HK-2 (cell line): Measurements from ENCODE around the gene TNFRSF1A.
"Not testable (repeated sequence)": the region's sequence is repeated elsewhere in the genome, so short reads cannot be mapped to it uniquely, and the experiment has no call there.

ENCODE experiments used
- DNase-seq: peaks from one replicate; pipeline ENCODE4 v3.0.0-alpha.2; 2018; ENCODE audit not compliant: unreplicated experiment

TNFRSF1A gene

DNA sequence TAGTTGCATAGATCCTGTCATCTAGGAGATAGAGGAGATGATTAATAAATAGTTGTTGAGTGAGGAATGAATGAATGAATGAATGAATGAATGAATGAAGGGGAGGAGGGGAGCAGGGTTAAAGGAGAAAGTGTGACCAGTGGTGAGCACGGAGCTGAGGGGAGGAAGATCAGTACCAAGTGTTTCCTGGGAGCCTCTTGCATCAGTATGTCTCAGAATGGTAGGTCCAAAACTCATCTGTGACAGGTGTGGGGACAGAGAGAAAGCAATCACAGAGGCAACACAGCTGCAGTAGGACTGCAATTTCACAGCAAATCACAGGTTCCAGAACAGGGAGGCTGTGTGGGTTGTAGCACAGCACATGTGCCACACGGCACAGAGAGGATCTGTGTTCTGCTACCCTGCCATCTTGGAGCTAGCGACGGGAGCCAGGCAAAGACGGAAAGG is 14.5 kb upstream of the TNFRSF1A start:
- no peak for DNase-seq

- DNase-seq = no peak
These were observed 13.9 kb upstream of the TNFRSF1A start for GRCh38 chr12:6355491-6356373.

- no peak for DNase-seq
These were observed 12.9 kb upstream of the TNFRSF1A start for GRCh38 chr12:6354495-6355393.

DNA sequence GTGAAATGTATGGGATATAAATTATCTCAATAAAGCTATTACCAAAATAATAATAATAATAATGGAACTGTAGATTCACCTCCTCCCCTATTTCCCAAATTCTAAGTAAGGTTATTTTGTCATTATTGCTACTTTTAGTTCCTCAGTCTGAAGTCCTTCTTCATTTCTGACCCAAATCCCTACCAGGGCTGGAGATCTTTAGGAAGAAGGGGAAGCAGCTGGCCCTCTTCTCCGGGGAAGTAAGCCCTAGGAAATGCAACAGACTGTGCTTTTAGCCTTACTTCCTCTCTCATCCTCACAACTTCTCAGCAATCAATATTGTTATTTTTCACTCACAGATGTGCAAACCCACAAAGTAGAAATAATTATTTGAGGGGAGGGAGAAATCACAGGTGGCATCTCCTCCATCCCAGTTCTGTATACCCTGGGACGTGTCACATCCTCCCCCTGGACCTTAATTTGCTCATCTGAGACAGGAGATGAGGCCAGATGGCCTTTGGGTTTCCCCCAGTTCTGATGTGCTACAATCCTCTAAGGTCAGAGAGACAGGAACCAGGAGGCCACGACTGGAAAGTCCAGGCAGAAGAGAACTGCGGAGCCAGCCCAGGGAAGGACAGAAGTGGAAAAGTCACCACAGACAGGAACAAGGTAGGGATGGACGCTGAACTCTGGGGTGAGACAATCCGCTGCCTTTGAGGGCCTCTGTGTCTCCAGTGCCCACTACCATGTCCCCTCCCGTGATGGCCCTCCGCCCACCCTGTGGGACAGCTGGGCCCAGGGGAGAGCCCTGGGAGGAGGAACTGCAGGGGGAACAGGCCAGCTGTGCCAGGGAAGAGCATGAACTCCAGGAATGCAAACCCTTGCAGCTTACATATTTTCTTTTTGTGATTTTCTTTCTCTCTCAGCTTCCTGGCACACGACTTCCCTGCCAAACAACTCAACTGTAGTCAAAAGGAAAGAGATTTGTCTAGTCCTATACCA is 10.6 kb upstream of the TNFRSF1A start:
- DNase-seq = no peak

- DNase-seq = no peak
These were observed 9.7 kb upstream of the TNFRSF1A start for GRCh38 chr12:6351622-6352021.

DNA sequence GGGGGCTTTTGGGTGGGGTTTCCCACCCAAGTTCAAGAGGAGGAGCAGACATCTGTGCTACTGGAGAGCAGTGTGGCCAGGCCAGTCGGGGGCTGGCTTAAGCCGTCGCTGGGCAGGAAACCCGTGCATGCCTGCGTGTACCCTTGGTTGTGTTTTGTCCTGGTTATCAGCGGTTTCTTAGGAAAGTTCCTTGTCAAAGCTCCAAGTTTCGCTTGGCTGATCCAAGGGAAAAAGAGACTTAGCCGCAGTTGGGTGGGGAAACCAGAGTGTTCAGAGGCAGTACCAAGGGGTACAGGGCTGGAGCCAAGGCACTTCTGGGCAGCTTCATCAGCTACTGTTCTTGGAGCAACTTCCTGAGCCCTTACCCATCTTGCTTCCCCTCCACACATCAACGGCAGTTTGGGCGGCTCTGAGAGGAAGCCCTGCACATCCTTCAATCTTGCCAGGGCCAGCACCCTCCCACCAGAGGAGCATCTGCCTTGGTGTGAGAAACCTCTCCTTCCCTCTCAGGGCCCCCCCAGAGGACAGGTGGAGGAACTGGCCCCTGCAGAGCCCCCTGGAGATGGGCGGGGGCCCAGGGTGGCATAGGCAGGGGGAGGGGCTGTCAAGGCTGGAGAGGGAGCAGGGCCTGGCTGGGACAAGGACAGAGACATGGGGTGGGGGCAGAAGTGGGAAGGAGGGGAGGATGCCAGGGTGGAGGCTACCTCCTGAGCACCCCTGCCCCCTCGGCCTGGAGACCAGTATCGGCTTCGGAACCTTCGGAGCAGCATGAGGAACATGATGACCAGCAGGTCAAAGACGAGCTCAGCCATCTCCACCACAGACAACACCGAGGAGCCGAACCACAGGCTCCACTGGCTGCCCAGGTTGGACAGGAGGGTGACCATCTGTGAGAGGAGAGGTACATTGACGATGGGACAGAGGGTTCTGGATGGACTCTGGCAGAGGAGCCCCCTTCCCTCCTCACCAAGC is 5.8 kb upstream of the TNFRSF1A start:
- DNase-seq = no peak

DNA sequence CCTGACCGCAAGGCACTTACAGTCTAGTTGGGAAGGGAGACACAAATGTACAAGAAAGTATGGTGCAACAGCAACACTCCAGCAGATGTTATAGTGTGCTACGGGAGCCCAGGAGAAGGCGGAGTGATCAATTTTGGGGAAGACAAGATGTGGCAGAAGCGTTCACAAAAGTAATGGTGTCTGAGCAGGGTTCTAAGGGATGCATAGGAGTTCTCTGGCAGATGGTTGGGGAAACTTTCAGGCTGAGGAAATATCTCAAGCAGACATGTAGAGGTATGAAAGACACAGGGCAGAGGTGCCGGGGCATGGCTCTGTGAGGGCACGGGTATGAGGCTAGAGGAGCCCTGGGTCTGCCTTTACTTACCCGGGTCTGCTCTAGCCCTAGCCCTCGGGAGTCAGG is 5.1 kb upstream of the TNFRSF1A start:
- no peak for DNase-seq

GRCh38 chr12:6346235-6346832 is 4.5 kb upstream of the TNFRSF1A start:
- no peak for DNase-seq

DNA sequence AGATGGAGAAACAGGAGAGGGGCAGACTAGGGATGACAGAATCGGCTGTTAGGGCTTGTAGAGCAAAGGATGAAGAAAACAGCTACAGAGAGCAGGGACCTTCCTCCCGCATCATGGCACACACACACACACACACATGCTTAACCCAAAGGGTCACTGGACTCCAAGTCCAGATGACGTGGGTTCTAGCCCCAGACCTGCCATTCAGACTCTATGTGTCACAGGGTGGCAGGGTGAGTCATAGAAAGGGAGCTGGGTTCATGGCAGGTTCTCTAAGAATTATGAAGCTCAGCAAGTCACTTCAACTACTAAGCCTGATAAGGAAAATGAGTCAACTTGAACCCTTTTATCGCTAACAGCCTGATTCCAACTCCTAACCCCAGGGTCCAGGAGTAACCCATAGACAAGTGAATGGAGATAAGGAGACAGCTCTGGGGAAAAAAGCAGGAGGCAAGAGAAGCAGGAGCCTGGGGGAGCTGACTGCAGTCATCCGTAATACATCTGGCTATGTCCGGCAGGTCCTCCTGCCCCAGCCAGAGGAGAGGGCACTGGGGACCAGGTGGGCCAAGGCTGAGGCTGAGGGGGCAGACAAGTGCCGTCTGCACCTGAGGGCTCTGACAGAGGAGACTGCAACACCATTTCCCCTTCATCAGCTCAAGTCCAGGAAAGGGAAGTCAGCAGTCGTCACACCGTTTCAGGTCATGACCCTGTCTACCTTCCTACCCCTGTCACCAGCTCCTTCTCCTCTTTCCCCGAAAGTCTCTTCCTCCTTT is 3.6 kb upstream of the TNFRSF1A start:
- peak; percentile 72 for DNase-seq

GRCh38 chr12:6344101-6344660 is 2.3 kb upstream of the TNFRSF1A start:
- DNase-seq = not testable (repeated sequence)

DNA sequence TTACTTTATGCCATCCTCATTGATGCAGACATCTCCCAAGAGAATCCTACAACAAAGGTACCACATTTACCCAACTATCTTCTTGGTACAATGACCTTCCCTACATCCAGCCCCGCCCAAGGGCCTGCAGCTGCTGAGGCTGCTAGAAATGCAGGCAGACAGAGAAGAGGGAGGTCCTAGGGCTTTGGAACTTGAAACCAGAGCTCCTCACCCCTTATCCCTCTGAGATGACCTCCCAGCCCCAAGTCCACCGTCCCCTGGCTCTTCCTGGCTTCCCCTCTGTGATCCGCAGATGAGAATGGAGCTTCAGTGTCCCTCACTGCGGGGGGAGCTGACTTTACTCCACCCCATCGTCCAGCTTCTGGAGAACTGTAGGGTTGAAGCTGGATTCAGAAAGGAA is 1.6 kb upstream of the TNFRSF1A start:
- DNase-seq = no peak

GRCh38 chr12:6342140-6342889 is 439 bp upstream of the TNFRSF1A start:
- DNase-seq = no peak

GRCh38 chr12:6340745-6341416 is 995 bp downstream of the TNFRSF1A start:
- no peak for DNase-seq

- peak; percentile 46 for DNase-seq
These were observed 1.7 kb downstream of the TNFRSF1A start for GRCh38 chr12:6340032-6340638.

DNA sequence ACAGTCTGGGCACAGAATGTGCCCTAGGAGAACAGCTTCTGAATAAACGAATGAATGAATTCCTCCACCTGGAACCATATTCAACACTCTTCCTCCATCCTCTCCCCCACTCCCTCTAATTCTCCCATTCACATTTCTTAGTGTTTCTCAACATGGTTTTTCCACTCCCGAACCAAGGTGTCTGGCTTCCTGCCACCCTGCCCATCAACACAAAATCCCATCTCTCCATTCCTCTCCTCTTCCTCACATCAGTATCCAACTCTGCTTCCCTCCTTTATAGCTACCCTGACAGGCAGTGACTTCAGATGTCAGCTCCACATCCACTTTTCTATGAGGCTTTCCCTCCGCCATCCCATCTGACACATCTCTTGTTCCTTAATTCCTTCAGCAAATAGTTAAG is 2.9 kb downstream of the TNFRSF1A start:
- no peak for DNase-seq

DNA sequence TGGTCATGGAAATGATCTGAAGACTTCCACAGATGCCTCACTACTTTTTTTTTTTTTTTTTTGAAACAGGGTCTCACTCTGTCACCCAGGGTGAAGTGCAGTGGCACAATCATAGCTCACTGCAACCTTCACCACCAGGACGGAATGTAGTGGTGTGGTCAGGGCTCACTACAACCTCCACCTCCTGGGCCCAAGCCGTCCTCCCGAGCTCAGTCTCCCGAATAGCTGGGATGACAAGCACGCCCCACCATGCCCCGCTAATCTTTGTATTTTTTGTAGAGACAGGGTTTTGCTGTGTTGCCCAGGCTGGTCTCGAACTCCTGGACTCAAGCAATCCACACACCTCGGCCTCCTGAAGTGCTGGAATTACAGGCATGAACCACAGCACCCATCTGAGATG is 3.3 kb downstream of the TNFRSF1A start:
- DNase-seq = not testable (repeated sequence)

- DNase-seq = no peak
These were observed 3.9 kb downstream of the TNFRSF1A start for GRCh38 chr12:6337958-6338433.
